ENCODE results near the gene NBAS.

- TF ChIP-seq CTCF (IDR thresholded peaks at IDR 0.05 in 4 of 5, conservative IDR thresholded peaks at IDR 0.05 in 1 of 5) (no peak), POLR2A (IDR thresholded peaks at IDR 0.05) (no peak)
These were observed 253.6 kb downstream of the NBAS start for GRCh38 chr2:15307526-15307925.
